ENCODE measurements around the gene CLCN2. TPM values are rescaled to one million over a fixed set of nuclear protein-coding genes. Genes with fewer than 3 reads are reported as not detected.

CLCN2 gene
- total and polyA plus RNA-seq, 2 donors (not counting 1 experiment from before 2014, with no cell fraction given): 0.93 to 3.1 TPM

DNA sequence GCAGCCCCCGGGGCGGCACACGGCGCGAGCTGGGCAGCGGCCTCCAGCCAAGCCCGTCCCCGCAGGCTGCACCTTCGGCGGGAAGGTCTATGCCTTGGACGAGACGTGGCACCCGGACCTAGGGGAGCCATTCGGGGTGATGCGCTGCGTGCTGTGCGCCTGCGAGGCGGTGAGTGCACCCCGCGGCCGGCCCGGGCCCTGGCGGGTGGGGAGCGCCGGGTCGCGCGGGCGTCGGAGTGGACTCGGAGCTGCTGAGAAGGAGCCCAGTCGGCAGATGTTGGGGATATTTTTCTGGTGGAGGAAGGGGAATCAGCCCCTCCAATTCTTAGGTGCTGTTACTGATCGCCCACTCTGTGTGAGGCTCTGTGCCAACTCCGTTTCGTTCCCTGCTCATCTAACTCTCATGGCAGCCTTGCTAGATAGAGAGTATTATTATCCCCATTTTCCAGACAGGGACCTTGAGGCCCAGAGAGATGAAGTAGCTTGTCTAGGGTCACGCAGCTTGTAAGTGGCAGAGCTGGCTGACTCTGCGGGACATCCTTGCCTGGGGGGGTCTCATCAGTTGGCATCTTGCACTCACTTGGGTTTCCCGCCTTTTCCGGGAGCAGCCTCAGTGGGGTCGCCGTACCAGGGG lies 19.3 kb upstream of the CLCN2 start:
- no peak for TF ChIP-seq CTCF (conservative IDR thresholded peaks at IDR 0.05 in 1 of 2, IDR thresholded peaks at IDR 0.05 in 1 of 2; ENCODE audit: low read depth in 1 of 2, low read length in 2 of 2)
- TF ChIP-seq EZH2 (IDR thresholded peaks at IDR 0.05; ENCODE audit: low read length, missing control alignments): peak; percentile 100
- Histone ChIP-seq H4K20me1 (ENCODE audit: control insufficient read depth, extremely low read depth, insufficient read depth, low read length) (no peaks in the 10 kb centered on the region), H3K79me2 (ENCODE audit: control insufficient read depth, insufficient read depth, low read length) (no peaks in the 10 kb centered on the region), H3K4me2 (ENCODE audit: extremely low read depth, insufficient read depth, low read length) (peak overlapping the region; percentile 1), H3K4me1 (ENCODE audit: control insufficient read depth, extremely low read depth, insufficient read depth, low read length) (no peaks in the 10 kb centered on the region), H3K27ac (ENCODE audit: insufficient read depth, low read length) (no peak overlapping the region), H3K27me3 (ENCODE audit: control insufficient read depth, insufficient read depth, low read length) (peaks cover 36% of the 10 kb centered on the region), H2AFZ (ENCODE audit: low read length) (no peak overlapping the region), H3K9me3 (ENCODE audit: control insufficient read depth, insufficient read depth, low read depth, low read length) (no peaks in the 10 kb centered on the region), H3K4me3 (replicated peaks in 1 of 4; ENCODE audit: control extremely low read depth in 1 of 4, insufficient read depth in 1 of 4, low read depth in 3 of 4, low read length in 4 of 4) (peak overlapping the region in 2 of 4 experiments; percentile 21 to 51), H3K9ac (ENCODE audit: insufficient read depth, low read length) (no peak overlapping the region), H3K36me3 (ENCODE audit: control insufficient read depth, insufficient read depth, low read length) (no peaks in the 10 kb centered on the region)
- no peak for DNase-seq (ENCODE audit: low read depth in 2 of 2)

GRCh38 chr3:184380185-184380626 lies 18.8 kb upstream of the CLCN2 start:
- Histone ChIP-seq H3K27ac (ENCODE audit: insufficient read depth, low read length) (no peak overlapping the region), H3K9me3 (ENCODE audit: control insufficient read depth, insufficient read depth, low read depth, low read length) (no peaks in the 10 kb centered on the region), H3K4me1 (ENCODE audit: control insufficient read depth, extremely low read depth, insufficient read depth, low read length) (no peaks in the 10 kb centered on the region), H3K4me3 (replicated peaks in 1 of 4; ENCODE audit: control extremely low read depth in 1 of 4, insufficient read depth in 1 of 4, low read depth in 3 of 4, low read length in 4 of 4) (peak overlapping the region in 1 of 4 experiments; percentile 51), H2AFZ (ENCODE audit: low read length) (no peak overlapping the region), H3K4me2 (ENCODE audit: extremely low read depth, insufficient read depth, low read length) (peak overlapping the region; percentile 37), H3K36me3 (ENCODE audit: control insufficient read depth, insufficient read depth, low read length) (no peaks in the 10 kb centered on the region), H4K20me1 (ENCODE audit: control insufficient read depth, extremely low read depth, insufficient read depth, low read length) (no peaks in the 10 kb centered on the region), H3K79me2 (ENCODE audit: control insufficient read depth, insufficient read depth, low read length) (no peaks in the 10 kb centered on the region), H3K27me3 (ENCODE audit: control insufficient read depth, insufficient read depth, low read length) (peaks cover 37% of the 10 kb centered on the region), H3K9ac (ENCODE audit: insufficient read depth, low read length) (no peak overlapping the region)
- no peak for TF ChIP-seq EZH2 (IDR thresholded peaks at IDR 0.05; ENCODE audit: low read length, missing control alignments)
- TF ChIP-seq CTCF (conservative IDR thresholded peaks at IDR 0.05 in 1 of 2, IDR thresholded peaks at IDR 0.05 in 1 of 2; ENCODE audit: low read depth in 1 of 2, low read length in 2 of 2): no peak
- DNase-seq (ENCODE audit: low read depth in 2 of 2): peak; percentile 31 to 42

DNA sequence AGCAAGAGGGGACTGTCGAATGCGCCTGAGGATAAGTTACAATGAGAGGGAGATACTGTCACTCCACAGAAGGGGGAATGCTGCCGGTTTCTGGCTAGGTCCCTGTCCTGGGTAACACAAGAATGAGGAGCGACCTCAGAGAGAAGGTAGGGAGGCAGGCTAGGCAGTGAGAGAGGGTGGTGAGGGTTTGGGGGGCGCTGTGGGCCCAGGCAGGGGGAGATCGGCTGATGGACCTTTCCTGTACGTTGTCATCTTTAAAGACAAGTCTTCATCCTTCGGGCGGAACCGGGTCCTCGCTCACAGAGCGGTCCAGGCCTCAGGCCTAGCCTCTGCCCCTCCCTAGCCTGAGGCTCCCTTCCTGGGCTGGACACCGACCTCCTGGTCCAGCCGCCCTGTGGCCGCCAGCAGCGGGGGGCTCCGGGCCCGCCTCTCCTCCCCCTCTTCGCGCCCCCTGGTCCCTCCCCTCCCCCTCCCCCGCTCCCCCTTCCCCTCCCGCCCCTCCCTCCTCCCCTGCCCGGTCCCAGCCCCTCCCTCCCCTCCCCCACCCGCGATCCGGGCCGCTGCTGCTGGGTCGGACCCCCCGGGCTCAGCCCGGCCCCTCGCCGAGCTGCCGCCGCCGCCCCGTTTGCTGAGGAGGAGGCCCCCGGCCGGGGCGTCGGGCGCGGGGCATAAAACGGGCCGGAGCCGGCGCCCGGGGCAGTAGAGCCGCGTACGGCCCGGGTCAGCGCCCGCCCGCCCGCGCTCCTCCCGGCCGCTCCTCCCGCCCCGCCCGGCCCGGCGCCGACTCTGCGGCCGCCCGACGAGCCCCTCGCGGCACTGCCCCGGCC lies 18.2 kb upstream of the CLCN2 start, which contains the start of gene CHRD:
CHRD (plus strand) TSS at position 697 of the 827 bp plus-strand sequence. CDS start 265 bp downstream, outside the sequence.
- TF ChIP-seq EZH2 (IDR thresholded peaks at IDR 0.05; ENCODE audit: low read length, missing control alignments) (peak; percentile 86), CTCF (conservative IDR thresholded peaks at IDR 0.05 in 1 of 2, IDR thresholded peaks at IDR 0.05 in 1 of 2; ENCODE audit: low read depth in 1 of 2, low read length in 2 of 2) (no peak)
- H3K9me3 ChIP-seq (ENCODE audit: control insufficient read depth, insufficient read depth, low read depth, low read length): no peaks in the 10 kb centered on the region
- H3K9ac ChIP-seq (ENCODE audit: insufficient read depth, low read length): peak within 1 kb of the TSS; percentile 27
- H3K4me1 ChIP-seq (ENCODE audit: control insufficient read depth, extremely low read depth, insufficient read depth, low read length): no peaks in the 10 kb centered on the region
- no peaks in the 10 kb centered on the region for H4K20me1 ChIP-seq (ENCODE audit: control insufficient read depth, extremely low read depth, insufficient read depth, low read length)
- no peak for DNase-seq (ENCODE audit: low read depth in 2 of 2)
- no peaks in the 10 kb centered on the region for H3K79me2 ChIP-seq (ENCODE audit: control insufficient read depth, insufficient read depth, low read length)
- H3K4me2 ChIP-seq (ENCODE audit: extremely low read depth, insufficient read depth, low read length): peak within 1 kb of the TSS; percentile 37
- peak within 1 kb of the TSS in 2 of 4 experiments; percentile 21 to 51 for H3K4me3 ChIP-seq (replicated peaks in 1 of 4; ENCODE audit: control extremely low read depth in 1 of 4, insufficient read depth in 1 of 4, low read depth in 3 of 4, low read length in 4 of 4)
- no peaks in the 10 kb centered on the region for H3K36me3 ChIP-seq (ENCODE audit: control insufficient read depth, insufficient read depth, low read length)
- H3K27me3 ChIP-seq (ENCODE audit: control insufficient read depth, insufficient read depth, low read length): peaks cover 39% of the 10 kb centered on the region
- no peak within 1 kb of the TSS for H3K27ac ChIP-seq (ENCODE audit: insufficient read depth, low read length)
- no peak within 1 kb of the TSS for H2AFZ ChIP-seq (ENCODE audit: low read length)

Measured in fibroblast of lung (primary cell).